Vagina (tissue), 2 donors: ENCODE data around the gene IL4. TPM values are rescaled to one million over a fixed set of nuclear protein-coding genes. Genes with fewer than 3 reads are reported as not detected.

Source experiments
- DNase-seq, 2 donors: peaks; one replicate each; pipeline ENCODE4 v3.0.0-alpha.2; 2017; ENCODE audit errors: extremely low spot score in 2 of 2
- H3K27ac ChIP-seq: fragments of 200-600 bp; sonication (generic); one replicate; pipeline ENCODE4 v1.5.1; 2019
- H3K27me3 ChIP-seq: fragments of 200-600 bp; sonication (generic); one replicate; pipeline ENCODE4 v1.5.1; 2019
- H3K36me3 ChIP-seq, 2 donors: fragments of 200-600 bp; sonication (generic); one replicate each; pipeline ENCODE4 v1.5.1; 2017 to 2019
- H3K4me1 ChIP-seq: fragments of 200-600 bp; sonication (generic); one replicate; pipeline ENCODE4 v1.5.1; 2019
- H3K4me3 ChIP-seq, 2 donors: fragments of 200-600 bp; sonication (generic); 1 replicate in 1 of 2; 2 replicates in 1 of 2; pipeline ENCODE4 v1.5.1; 2016 to 2019
- H3K9me3 ChIP-seq: fragments of 200-600 bp; sonication (generic); one replicate; pipeline ENCODE4 v1.5.1; 2019
- CTCF ChIP-seq, 3 experiments: fragments of 450-650 bp in 2 of 3; fragments of 200-600 bp in 1 of 3; sonication (generic) in 1 of 3; IDR thresholded peaks; one replicate each; pipeline ENCODE4 v1.5.1; 2017 to 2019; ENCODE audit warnings: antibody characterized with exemption in 3 of 3, mild to moderate bottlenecking in 2 of 3, moderate library complexity in 2 of 3
- POLR2A ChIP-seq, 2 donors: fragments of 450-650 bp; IDR thresholded peaks; one replicate each; pipeline ENCODE4 v1.6.1; 2017; ENCODE audit warnings: antibody characterized with exemption in 2 of 2, mild to moderate bottlenecking in 2 of 2, moderate library complexity in 2 of 2
- POLR2AphosphoS5 ChIP-seq, 2 donors: sonication (generic); formaldehyde crosslinking; IDR thresholded peaks; one replicate each; pipeline ENCODE4 v1.9.0; 2017; ENCODE audit warnings: antibody characterized with exemption in 2 of 2, mild to moderate bottlenecking in 2 of 2, low read depth in 1 of 2; ENCODE audit not compliant: insufficient read depth in 1 of 2
- intact Hi-C: fragments of 100-400 bp; cut with DNase I; formaldehyde crosslinking; loops from one replicate; pipeline ENCODE4 v1.15.1; 2023
- total RNA-seq: library from RNA; depleted of rRNA; stranded (reverse); fragments of >200 nt; gene quantifications from one replicate; pipeline ENCODE4 v1.2.3, GENCODE V29; 2016

IL4 gene
- total RNA-seq, 1 donor from 2014 or later, result not detected

GRCh38 chr5:132662925-132663770, 10.6 kb upstream of the IL4 start:
- TF ChIP-seq POLR2A (IDR thresholded peaks at IDR 0.05), result no peak
- no peak for TF ChIP-seq POLR2AphosphoS5 (IDR thresholded peaks at IDR 0.05; ENCODE audit: insufficient read depth in 1 of 2, low read depth in 1 of 2)
- no peak for TF ChIP-seq CTCF (IDR thresholded peaks at IDR 0.05)
- no peaks in the 10 kb centered on the region for H3K36me3 ChIP-seq
- no peaks in the 10 kb centered on the region for H3K9me3 ChIP-seq
- H3K27ac ChIP-seq, result no peak overlapping the region
- intact Hi-C loops, result no loop called here
- no peak for DNase-seq
- no peaks in the 10 kb centered on the region for H3K27me3 ChIP-seq
- H3K4me1 ChIP-seq, result no peaks in the 10 kb centered on the region
- no peak overlapping the region for H3K4me3 ChIP-seq

GRCh38 chr5:132663771-132664695, 9.8 kb upstream of the IL4 start:
- no peaks in the 10 kb centered on the region for H3K9me3 ChIP-seq
- no peak for DNase-seq
- H3K4me1 ChIP-seq, result no peaks in the 10 kb centered on the region
- no peaks in the 10 kb centered on the region for H3K36me3 ChIP-seq
- no peak overlapping the region for H3K4me3 ChIP-seq
- H3K27me3 ChIP-seq, result no peaks in the 10 kb centered on the region
- H3K27ac ChIP-seq, result no peak overlapping the region
- TF ChIP-seq CTCF (IDR thresholded peaks at IDR 0.05) (no peak), POLR2AphosphoS5 (IDR thresholded peaks at IDR 0.05; ENCODE audit: insufficient read depth in 1 of 2, low read depth in 1 of 2) (no peak), POLR2A (IDR thresholded peaks at IDR 0.05) (no peak)
- intact Hi-C loops, result no loop called here

GRCh38 chr5:132664696-132665209, 9.0 kb upstream of the IL4 start:
- Histone ChIP-seq H3K27ac (no peak overlapping the region), H3K4me3 (no peak overlapping the region), H3K4me1 (no peaks in the 10 kb centered on the region), H3K36me3 (no peaks in the 10 kb centered on the region), H3K9me3 (no peaks in the 10 kb centered on the region), H3K27me3 (no peaks in the 10 kb centered on the region)
- peak in 1 of 2 donors; percentile 77 for DNase-seq
- intact Hi-C loops, result no loop called here
- TF ChIP-seq CTCF (IDR thresholded peaks at IDR 0.05) (no peak), POLR2AphosphoS5 (IDR thresholded peaks at IDR 0.05; ENCODE audit: insufficient read depth in 1 of 2, low read depth in 1 of 2) (no peak), POLR2A (IDR thresholded peaks at IDR 0.05) (no peak)

GRCh38 chr5:132665574-132666080, 8.2 kb upstream of the IL4 start:
- TF ChIP-seq POLR2AphosphoS5 (IDR thresholded peaks at IDR 0.05; ENCODE audit: insufficient read depth in 1 of 2, low read depth in 1 of 2) (no peak), CTCF (IDR thresholded peaks at IDR 0.05) (no peak), POLR2A (IDR thresholded peaks at IDR 0.05) (no peak)
- no peaks in the 10 kb centered on the region for H3K9me3 ChIP-seq
- H3K4me1 ChIP-seq, result no peaks in the 10 kb centered on the region
- H3K27me3 ChIP-seq, result no peaks in the 10 kb centered on the region
- H3K36me3 ChIP-seq, result no peaks in the 10 kb centered on the region
- peak in 1 of 2 donors; percentile 52 for DNase-seq
- H3K27ac ChIP-seq, result no peak overlapping the region
- intact Hi-C loops, result no loop called here
- H3K4me3 ChIP-seq, result no peak overlapping the region
